NCI-H1105 (cell line): ENCODE data around the gene NCAPH2.

ENCODE experiments used
- DNase-seq: peaks from one replicate; lab custom pipeline; 2025; lab: John Stamatoyannopoulos, UW

The NCAPH2 gene

GRCh38 chr22:50507991-50508884 is at the start of gene NCAPH2:
Gene NCAPH2 (plus strand): TSS chr22:50508224. CDS start chr22:50508338, 114 bp downstream.
- peak; percentile 95 for DNase-seq

GRCh38 chr22:50459016-50459415 is 49.0 kb upstream of the NCAPH2 start:
- DNase-seq = no peak

GRCh38 chr22:50459496-50460140 is 48.4 kb upstream of the NCAPH2 start:
- DNase-seq = no peak

- no peak for DNase-seq
Measured at GRCh38 chr22:50460938-50461337, 47.1 kb upstream of the NCAPH2 start.

GRCh38 chr22:50461536-50461935 is 46.5 kb upstream of the NCAPH2 start:
- DNase-seq = no peak

- DNase-seq = no peak
Measured at GRCh38 chr22:50461979-50462540, 46.0 kb upstream of the NCAPH2 start.

- DNase-seq = no peak
Measured at GRCh38 chr22:50463188-50463900, 44.7 kb upstream of the NCAPH2 start.

- DNase-seq = no peak
Measured at GRCh38 chr22:50464451-50464850, 43.6 kb upstream of the NCAPH2 start.

GRCh38 chr22:50465066-50465930 is 42.7 kb upstream of the NCAPH2 start:
- DNase-seq = no peak

GRCh38 chr22:50467341-50467740 is 40.7 kb upstream of the NCAPH2 start:
- DNase-seq = no peak

GRCh38 chr22:50467773-50468440 is 40.1 kb upstream of the NCAPH2 start:
- no peak for DNase-seq

GRCh38 chr22:50468626-50469025 is 39.4 kb upstream of the NCAPH2 start:
- no peak for DNase-seq

GRCh38 chr22:50469377-50470305 is 38.4 kb upstream of the NCAPH2 start:
- no peak for DNase-seq

GRCh38 chr22:50470491-50470890 is 37.5 kb upstream of the NCAPH2 start:
- no peak for DNase-seq

- no peak for DNase-seq
Measured at GRCh38 chr22:50471197-50471847, 36.7 kb upstream of the NCAPH2 start.

GRCh38 chr22:50471962-50472361 is 36.1 kb upstream of the NCAPH2 start:
- no peak for DNase-seq

- DNase-seq = no peak
Measured at GRCh38 chr22:50473088-50473487, 34.9 kb upstream of the NCAPH2 start.

GRCh38 chr22:50473855-50474671 is 34.0 kb upstream of the NCAPH2 start:
- no peak for DNase-seq
